M059J (cell line): Measurements from ENCODE around the gene CD2BP2. TPM values are rescaled to one million over a fixed set of nuclear protein-coding genes. Genes with fewer than 3 reads are reported as not detected.
A peak's percentile ranks its signal among the peaks of the same experiment; 100 is the strongest.
"Not testable (repeated sequence)": the region's sequence is repeated elsewhere in the genome, so short reads cannot be mapped to it uniquely, and the experiment has no call there.

Experiments used
- DNase-seq: peaks from one replicate; pipeline ENCODE4 v3.0.0-alpha.2; 2012; ENCODE audit warnings: low read depth
- total RNA-seq: library from RNA; depleted of rRNA; stranded (reverse); fragments of >200 nt; shearing (Covaris generic); gene quantifications from 2 replicates; pipeline ENCODE4 v1.2.3, GENCODE V29; 2014; rRNA removed

The CD2BP2 gene
- 34.8 and 64.7 TPM in 2 replicates for total RNA-seq

DNA sequence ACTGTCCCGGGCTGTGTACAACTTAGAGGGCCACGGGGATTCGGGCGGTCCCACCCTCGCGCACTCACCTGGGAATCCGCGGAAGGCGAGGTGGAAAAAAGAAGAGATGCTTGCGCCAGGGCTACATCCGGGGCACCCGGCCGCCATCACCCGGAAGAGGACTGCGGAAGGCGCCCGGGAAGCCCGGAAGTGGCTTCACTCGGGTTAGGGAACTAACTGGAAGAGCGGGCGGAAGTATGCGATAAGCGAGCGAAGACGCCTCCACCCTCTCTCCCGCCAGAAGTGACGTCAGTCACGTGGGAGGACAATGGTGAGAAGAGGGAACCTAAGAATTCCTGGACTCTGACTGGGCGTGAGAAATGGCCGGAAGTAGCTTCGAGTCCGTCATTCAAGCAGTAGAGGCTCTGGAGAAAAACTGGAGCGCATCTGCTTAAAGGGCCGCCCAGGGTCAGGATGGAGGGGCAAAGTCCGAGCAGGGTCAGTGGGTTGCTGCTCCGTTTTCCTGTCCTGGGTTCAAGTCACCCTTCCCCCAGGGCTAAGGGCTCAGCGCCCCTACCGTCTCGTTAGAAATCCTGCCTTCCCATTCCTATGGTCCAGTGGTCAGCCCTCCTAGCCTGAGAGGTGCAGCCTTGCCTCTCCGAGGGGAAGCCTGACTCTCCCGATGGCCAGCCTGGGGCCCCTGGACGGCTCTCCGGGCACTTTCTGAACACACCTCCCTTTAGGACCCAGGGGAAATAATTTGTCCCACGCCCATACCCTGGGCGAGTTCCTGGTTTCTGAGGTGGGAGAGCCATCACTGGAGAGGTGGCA is at the start of gene CD2BP2:
Gene CD2BP2, minus strand, starts transcription at position 165 of the 810 bp plus-strand sequence. CDS start 627 bp downstream, outside the sequence.
- DNase-seq: peak; percentile 100

DNA sequence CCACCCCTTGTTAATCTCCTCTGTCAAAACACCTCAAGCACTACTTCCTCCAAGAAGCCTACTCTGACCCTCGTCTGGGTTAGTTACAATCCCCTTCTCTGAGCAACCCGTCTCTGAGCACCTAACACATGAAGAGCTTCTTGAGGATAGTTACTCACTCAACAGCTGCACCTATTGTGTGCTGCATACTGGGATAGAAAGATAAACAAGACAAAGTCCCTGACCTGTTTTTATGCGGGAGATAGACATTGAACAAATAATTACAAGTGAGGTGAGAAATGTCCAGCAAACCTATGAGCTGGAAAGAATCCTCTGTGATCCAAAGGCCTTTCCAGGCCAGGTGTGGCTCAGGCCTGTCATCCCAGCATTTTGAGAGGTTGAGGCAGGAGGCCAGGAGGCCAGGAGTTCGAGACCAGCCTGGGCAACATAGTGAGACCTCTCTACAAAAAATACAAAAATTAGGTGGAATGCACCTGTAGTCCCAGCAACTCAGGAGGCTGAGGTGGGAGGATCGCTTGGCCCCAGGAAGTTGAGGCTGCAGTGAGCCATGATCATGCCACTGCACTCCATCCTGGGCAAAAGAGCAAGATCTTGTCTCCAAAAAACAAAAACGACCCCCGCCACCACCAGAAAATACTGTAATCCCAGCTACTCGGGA is 46.8 kb upstream of the CD2BP2 start:
- DNase-seq: no peak

DNA sequence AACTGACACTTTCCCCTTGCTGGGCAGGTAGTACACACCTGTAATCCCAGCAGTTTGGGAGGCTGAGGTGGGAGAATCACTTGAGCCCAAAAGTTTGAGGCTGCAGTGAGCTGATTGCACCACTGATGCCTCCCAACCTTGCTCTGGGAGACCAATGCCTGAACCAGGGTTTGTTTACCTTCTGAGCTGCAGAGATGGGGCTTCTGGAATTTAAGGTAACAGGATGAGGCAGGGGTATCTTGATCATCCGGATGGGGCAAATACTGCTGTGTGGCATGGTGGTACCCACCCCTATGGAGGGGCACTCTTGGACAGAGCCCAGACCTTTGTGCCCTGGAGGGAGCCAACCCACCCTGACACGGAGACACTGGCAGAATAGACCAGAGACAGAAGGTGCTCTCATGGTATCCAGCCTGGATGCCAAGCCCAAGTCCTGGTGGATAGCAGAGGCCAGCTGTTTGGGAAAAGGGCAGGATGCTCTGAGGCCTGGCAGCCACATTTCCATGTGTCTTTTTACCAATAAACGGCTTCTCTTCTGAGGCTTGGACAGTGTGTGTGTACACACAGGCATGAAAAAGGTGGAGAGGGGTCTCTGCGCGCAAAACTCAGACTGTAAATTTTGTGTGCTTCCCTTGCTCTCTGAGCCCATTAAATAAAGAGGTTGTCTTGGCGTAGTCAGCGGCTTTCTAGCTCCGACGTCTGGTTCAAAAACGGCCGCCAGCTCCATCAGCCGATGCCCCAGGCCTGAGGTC is 44.5 kb upstream of the CD2BP2 start:
- DNase-seq: no peak

DNA sequence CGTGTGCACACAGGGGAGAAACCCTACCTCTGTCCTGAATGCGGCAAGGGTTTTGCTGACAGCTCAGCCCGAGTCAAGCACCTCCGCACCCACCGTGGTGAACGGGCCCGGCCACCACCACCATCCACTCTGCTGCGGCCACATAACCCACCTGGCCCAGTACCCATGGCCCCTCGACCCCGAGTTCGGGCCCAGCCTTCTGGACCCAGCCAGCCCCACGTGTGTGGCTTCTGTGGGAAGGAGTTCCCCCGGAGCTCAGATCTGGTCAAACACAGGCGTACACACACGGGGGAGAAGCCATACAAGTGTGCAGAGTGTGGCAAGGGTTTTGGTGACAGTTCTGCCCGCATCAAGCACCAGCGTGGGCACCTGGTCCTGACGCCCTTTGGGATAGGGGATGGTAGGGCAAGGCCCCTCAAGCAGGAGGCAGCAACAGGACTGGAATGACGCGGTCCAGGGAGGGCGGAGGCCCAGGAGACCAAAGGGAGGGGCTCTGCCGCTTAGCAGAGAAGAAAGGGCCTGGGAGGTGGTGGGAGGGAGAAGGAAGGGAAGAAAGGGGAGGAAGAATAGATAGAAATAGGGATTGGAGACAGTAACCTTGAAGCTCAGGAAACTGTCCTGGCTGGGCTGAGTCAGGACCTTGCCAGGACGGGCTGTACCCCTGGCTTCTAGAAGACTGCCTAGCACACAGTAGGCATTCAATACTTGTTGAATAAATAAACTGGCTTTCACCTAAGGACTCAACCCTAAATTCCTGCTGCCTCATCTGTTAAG is 43.7 kb upstream of the CD2BP2 start:
- no peak for DNase-seq

DNA sequence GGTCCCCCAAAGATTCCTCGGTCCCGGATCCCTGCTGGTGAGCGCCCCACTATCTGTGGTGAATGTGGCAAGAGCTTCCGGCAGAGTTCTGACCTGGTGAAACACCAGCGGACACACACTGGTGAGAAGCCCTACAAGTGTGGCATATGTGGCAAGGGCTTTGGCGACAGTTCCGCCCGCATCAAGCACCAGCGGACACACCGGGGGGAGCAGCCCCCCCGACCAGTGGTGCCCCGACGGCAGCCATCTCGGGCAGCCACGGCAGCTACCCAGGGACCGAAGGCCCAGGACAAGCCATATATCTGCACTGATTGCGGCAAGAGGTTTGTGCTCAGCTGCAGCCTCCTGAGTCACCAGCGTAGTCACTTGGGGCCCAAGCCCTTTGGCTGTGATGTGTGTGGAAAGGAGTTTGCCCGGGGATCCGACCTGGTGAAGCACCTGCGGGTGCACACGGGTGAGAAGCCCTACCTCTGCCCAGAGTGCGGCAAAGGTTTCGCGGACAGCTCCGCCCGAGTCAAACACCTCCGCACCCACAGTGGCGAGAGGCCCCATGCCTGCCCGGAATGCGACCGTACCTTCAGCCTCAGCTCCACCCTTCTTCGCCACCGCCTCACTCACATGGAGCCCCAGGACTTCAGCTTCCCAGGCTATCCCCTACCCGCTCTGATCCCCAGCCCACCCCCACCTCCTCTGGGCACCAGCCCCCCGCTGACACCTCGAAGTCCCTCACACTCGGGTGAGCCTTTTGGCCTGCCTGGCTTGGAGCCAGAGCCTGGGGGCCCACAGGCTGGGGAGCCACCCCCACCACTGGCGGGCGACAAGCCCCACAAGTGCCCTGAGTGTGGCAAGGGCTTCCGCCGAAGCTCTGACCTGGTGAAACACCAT is 42.9 kb upstream of the CD2BP2 start:
- DNase-seq: no peak

DNA sequence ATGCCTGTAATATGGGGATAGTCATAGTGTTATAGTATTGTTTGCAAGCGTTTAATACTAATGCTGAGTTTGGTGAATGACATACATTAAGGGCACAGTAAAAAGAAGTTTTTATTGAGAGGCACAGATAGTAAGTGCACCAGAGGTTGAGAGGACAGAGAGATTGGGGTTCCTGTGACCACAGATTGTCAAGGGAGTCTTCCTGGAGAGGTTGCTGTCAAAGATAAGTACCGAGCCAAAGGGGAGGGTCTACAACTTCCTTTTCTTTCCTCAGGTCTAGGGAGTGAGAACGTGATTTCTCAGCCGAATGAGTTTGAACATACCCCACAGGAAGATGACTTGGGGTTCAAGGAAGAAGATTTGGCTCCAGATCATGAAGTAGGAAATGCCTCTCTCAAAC is 41.9 kb upstream of the CD2BP2 start:
- no peak for DNase-seq

DNA sequence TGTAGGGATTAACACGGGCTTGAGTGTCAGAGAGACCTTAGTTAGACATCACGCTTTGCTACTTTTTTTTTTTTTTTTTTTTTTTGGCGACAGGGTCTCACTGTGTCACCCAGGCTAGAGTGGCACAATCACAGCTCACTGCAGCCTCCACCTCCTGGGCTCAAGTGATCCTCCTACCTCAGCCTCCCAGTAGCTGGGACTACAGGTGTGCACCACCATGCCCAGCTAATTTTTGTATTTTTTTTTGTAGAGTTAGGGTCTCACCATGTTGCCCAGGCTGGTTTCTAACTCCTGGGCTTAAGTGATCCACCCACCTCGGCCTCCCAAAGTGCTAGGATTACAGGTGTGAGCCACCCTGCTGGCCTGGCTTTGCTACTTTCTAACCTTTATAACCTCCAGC is 41.5 kb upstream of the CD2BP2 start:
- DNase-seq: not testable (repeated sequence)

DNA sequence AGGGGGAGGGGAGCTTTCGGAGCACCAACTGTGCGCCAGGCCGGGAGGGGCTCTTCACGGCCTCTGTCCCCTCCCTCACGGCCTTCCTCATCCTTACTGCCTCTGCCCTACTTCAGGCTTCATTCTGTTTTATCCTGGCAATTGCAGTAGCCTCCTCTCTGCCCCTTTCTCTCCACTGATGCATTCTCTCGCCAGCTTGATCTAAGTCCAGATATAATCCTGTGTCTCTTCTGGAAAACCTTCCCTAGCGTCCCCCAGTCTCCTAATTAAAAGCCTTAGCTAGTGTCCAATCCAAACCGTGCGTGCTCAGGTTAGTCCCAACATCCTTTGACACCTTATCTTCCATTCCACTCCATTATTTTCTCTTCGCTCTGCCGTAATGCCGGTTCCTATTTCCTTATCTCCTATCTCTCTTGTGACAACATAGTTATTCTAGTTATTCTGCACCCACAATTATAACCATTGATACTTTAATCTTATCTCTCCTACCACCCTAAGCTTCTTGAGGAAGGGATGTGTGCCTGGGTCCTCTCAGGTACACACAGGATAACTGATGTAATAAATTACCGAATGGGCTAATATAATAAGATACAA is 41.0 kb upstream of the CD2BP2 start:
- no peak for DNase-seq

DNA sequence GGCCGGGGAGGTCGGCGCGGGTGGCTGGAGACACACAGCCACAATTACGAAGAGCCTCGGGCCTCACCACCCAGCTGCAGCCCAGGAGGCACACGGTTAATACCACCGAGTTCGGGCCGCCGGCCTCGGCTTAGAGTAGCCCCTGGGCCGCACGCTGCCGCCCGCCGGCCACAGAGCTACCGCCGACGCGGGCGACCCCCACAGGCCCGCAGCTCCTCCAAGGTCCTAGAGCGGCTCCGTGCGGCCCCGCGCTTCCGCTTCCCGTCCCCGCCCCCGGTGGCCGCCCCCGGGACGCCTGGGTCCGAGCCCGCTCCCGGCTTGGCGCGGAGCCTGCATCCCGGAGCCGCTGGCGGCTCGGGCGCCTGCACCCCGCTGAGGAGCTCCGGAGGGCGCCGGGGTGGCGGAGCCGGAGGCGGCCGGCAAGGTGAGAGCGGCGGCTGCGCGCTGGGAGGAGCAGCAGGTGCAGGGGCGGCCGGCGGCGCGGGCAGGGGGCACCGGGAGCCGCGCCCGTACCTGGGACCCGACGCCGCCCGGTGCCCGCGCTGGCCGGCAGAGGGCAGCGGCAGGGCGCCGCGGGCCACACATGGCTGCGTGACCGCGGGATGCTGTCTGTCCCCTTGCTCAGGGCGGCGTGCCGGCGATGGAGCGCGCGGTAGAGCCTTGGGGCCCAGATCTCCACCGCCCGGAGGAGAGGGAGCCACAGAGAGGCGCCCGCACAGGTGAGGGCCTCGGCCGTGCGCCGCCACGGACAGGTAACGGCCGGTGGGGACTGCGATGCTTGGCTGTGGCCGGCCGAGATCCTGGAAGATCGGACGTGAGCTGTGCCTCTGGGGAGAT is 40.3 kb upstream of the CD2BP2 start, which contains the start of gene ZNF48:
Gene ZNF48, plus strand, starts transcription at position 266 of the 837 bp plus-strand sequence. Its CDS starts 375 bp downstream, at position 641.
- peak; percentile 87 for DNase-seq

DNA sequence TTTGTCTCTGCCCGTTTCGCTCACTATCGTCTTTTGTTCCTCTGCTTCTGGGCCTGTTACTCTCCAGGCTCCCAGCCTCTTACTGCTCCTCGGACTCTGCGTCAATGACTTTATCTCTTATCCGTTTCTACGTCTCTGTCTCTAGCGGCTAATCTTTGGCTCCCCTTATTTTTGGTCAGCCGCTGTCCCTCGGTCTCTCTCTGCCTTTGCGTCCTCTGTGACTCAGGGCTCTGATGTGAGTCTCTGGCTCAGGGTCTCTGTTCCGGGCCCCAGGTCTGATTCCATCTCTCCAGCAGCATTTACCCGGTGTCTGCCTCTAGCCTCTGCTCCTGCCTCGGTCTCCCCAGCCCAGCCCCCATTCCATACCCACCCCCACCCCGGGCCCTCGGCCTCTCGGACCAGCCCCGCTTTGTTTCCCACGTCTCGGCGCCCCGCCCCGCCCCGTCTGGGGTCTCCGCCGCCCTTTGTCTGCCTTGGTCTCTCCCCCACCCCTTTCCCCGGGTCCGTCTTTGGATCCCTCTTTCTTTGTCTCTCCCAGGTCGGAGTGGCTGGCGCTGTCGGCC is 39.6 kb upstream of the CD2BP2 start:
- DNase-seq: peak; percentile 43

DNA sequence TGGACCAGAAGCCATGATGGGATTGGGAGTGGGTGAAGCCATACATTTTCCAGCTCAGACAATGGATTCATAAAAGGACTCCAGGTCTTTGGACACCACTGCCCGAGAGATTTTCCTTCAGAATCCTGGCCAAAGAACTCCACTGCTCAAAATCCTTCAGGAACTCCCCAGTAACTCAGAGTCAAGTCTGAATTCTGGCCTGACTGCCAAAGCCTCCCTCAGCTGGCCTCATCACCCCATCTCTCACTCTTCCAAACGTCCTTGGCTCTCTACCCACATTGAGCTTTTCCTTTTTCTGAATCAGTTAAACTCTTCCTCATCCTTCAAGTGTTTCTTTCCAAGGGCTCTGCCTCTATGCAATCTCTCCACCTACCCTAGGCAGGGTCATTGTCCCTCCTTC is 28.4 kb upstream of the CD2BP2 start:
- DNase-seq: no peak

DNA sequence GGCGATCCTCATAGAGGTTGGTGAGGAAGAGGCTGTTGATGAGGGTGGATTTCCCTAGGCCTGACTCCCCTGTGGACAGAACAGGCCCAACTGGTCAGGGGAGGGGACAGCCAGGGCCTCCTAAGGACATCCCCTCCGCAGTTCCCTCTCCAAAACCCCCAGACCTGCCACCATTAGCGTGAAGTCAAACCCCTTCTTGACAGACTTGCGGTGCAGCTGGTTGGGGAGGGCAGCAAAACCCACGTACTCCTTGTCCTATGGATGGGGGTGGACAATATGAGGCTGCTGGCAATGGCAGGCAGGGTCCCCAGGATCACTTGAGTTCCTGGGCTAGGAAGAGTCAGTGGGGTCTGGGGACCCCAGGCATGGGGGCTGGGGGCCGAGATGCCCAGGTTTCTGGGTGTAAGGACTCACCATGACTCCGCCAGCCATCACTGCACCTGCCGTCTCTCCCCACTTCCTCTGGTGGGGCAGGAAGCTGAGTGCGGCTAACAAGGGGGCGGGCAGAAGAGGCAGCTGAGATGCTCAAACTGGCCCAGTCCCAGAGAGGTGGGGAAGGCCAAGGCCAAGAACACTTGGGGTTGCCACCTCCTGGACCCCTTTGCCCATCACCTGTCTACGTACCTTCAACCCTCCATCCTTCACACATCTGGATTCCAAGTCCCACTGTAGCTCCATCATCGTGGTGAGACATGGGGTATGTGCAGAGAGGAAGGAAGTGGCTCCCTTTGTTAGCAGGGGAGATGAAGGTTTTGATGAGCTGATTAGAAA is 27.2 kb upstream of the CD2BP2 start, which contains the start of gene SEPTIN1:
Gene SEPTIN1, minus strand, starts transcription at position 451 of the 771 bp plus-strand sequence. Its CDS starts 19 bp downstream, at position 432.
- DNase-seq: no peak

DNA sequence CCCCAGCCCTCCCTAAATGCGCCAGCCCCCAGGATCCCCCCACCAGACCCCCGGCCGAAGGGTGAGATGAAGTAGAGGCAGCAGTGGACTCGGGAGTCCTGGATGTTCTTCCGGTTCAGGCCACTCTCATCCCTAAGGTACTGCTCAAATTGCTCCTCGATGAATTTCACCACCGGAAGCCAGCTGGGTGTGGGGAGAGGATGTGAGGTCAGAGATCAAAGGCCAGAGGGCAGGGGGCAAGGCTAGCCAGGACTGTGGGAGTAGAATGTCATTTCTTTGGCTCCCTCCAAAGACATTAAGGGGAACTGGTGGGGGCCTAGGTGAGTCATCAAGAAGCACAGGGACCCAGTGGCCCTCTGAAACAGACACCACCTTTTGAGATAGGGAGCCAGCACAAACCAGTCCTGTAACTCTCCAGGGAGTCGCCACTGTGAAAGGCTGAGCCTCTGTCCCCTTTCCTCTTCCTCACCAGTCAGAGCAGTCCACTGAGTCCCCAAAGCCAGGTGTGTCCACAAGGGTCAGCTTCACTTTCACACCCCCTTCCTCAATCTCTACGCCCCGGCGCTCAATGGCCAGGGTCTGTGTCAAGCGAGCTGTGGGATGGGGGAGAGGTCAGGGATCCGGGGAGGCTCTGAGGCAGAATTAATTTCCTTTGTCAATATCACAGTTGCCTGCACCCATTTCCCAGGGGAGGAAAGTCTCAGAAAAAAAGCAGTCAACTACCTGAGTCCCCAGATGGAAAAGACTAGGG is 26.4 kb upstream of the CD2BP2 start:
- no peak for DNase-seq

DNA sequence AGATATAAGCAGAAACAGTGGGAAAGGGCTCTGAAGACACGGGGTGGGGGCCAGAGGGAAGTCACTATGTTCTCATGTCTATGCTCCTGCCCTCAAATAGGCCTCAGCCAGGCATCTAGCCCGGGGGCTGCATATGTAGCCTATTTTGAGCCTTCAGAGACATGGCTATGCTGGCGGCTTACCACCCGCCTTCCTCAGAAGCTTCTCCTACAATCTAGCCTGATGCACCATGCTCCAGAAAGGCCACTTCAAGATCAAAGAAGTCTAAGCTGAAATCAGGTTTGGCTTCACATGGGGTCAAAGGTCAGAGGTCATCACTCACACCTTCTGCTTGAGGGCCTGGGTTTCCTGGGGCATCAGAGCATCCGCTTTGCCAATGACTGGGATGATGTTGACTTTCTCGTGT is 25.7 kb upstream of the CD2BP2 start:
- DNase-seq: no peak

DNA sequence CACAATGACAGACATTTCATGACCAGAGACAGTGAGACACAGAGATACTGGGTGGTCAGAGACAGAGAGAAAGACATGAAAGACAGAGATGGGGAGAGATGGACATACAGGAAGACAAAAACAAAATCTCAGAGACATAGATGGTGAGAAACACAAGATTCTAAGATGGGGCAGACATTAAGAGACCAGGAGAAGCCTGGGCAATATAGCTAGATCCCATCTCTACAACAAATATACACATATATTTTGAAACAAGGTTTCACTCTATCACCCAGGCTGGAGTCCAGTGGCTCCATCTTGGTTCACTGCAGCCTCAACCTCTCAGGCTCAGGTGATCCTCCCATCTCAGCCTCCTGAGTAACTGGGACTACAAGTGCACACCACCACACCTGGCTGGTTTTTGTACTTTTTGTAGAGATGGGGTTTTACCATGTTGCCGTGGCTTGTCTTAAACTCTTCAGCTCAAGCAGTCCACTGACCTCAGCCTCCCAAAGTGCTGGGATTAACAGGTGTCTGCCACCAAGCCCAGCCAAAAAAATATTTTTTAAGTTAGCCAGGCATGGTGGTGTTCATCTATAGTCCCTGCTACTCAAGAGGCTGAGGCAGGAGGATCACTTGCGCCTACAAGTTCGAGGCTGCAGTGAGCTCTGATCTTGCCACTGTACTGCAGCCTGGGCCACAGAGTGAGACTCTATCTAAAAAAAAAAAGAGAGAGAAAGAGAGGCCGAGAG is 25.1 kb upstream of the CD2BP2 start:
- no peak for DNase-seq

DNA sequence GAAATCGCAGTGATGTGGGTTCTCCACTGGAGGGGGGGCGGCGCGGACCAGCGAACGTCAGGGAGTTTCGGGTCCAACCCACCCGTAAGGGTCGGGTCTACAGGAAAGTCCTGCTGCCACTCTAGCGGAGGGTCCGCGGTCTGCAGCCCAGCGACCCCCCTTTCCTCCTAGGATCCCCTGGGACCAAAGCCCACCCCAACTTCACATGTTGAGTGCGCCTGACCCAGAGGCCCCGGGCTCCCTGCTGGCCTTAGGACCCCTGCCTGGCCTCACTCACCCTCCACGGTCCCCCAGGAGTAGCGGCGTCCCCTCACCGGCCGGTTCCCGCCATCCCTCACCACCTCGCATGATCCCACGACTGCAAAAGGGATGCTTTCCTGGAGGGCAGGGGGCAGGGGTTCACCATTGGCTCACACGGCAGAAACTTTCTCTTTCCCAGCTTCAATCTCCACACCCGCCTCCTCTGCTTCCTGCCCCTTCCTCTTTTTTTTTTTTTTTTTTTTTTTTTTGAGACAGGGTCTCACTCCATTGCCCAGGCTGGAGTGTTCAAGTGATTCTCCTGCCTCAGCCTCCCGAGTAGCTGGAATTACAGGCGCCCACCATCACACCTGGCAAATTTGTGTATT is 24.2 kb upstream of the CD2BP2 start:
- DNase-seq: no peak
